HCT116 (cell line): ENCODE results near the gene SLC35A4. TPM values are rescaled to one million over a fixed set of nuclear protein-coding genes. Genes with fewer than 3 reads are reported as not detected.
A peak's percentile ranks its signal among the peaks of the same experiment; 100 is the strongest.

Experiments
- ATAC-seq: fragments of 200-7000 bp; cut with Tn5 transposase; 2 replicates; pipeline ENCODE4 v1.9.1; 2020; ENCODE audit warnings: mild to moderate bottlenecking, moderate library complexity
- BruUV-seq: library from RNA; stranded (reverse); fragments of 400-500 nt; replicated peaks from 2 replicates; lab custom pipeline; 2021; lab: Mats Ljungman, UMichigan
- CTCF ChIA-PET: fragments of 300-600 bp; sonication (Branson Sonifier 250); formaldehyde crosslinking; loops from one replicate; lab custom pipeline; 2021; ENCODE audit warnings: antibody characterized with exemption; lab: Charles Lee
- POLR2A ChIA-PET: fragments of 300-600, 350-600 bp; sonication (Branson Sonifier 250); formaldehyde crosslinking; loops from one replicate; lab custom pipeline; 2021; ENCODE audit warnings: antibody characterized with exemption; lab: Charles Lee
- RAD21 ChIA-PET, 2 experiments: fragments of 300-600 bp; sonication (Branson Sonifier 250); formaldehyde crosslinking; loops; one replicate each; lab custom pipeline; 2023; ENCODE audit warnings: low total read pairs in 2 of 2; ENCODE audit not compliant: uncharacterized antibody in 2 of 2, unreplicated experiment in 2 of 2, low non-redundant PET in 1 of 2; lab: Charles Lee
- DNase-seq: peaks from one replicate; pipeline ENCODE4 v3.0.0-alpha.2; 2010; ENCODE audit warnings: low read depth, low spot score
- H2AFZ ChIP-seq: fragments of 200-600 bp; shearing (Covaris generic), sonication (generic); 2 replicates; pipeline ENCODE4 v1.6.1; 2017; ENCODE audit warnings: low read depth, mixed run types, mixed read lengths, antibody characterized with exemption, low read length; ENCODE audit not compliant: poor library complexity, severe bottlenecking
- H3K27ac ChIP-seq: 2 replicates; pipeline ENCODE4 v1.5.1; 2012; ENCODE audit warnings: low read depth, low read length
- H3K27me3 ChIP-seq: fragments of 200-600 bp; sonication (generic); 2 replicates; pipeline ENCODE4 v1.6.1; 2016; ENCODE audit warnings: mixed run types, low read length, mixed read lengths; ENCODE audit not compliant: insufficient read depth
- H3K36me3 ChIP-seq, 2 experiments: fragments of 200-500 bp in 1 of 2; fragments of 200-600 bp in 1 of 2; sonication (Bioruptor generic) in 1 of 2; sonication (generic) in 1 of 2; 2 replicates each; pipeline versions ENCODE4 v1.5.1 to v1.6.1; 2014 to 2016; ENCODE audit warnings: low read length in 2 of 2, inconsistent platforms in 1 of 2, mixed read lengths in 1 of 2, mixed run types in 1 of 2; ENCODE audit not compliant: insufficient read depth in 2 of 2, control insufficient read depth in 1 of 2
- H3K4me1 ChIP-seq, 2 experiments: fragments of 200-600 bp in 1 of 2; sonication (generic) in 1 of 2; 2 replicates each; pipeline versions ENCODE4 v1.5.1 to v1.6.1; 2012 to 2017; ENCODE audit warnings: low read length in 2 of 2, inconsistent platforms in 1 of 2, mild to moderate bottlenecking in 1 of 2, mixed read lengths in 1 of 2, mixed run types in 1 of 2, moderate library complexity in 1 of 2; ENCODE audit not compliant: insufficient read depth in 2 of 2, control insufficient read depth in 1 of 2
- H3K4me2 ChIP-seq: fragments of 200-600 bp; sonication (generic); 2 replicates; pipeline ENCODE4 v1.6.1; 2017; ENCODE audit warnings: mixed run types, low read length, mixed read lengths
- H3K4me3 ChIP-seq, 2 experiments: fragments of 200-600 bp in 1 of 2; sonication (generic) in 1 of 2; replicated peaks in 1 of 2; 2 replicates each; pipeline ENCODE4 v1.5.1; 2011 to 2016; ENCODE audit warnings: low read length in 2 of 2, control low read depth in 1 of 2, low read depth in 1 of 2, mild to moderate bottlenecking in 1 of 2, mixed read lengths in 1 of 2, mixed run types in 1 of 2
- H3K79me2 ChIP-seq: fragments of 200-600 bp; sonication (generic); 2 replicates; pipeline ENCODE4 v1.6.1; 2017; ENCODE audit warnings: mild to moderate bottlenecking, mixed run types, low read length, moderate library complexity, mixed read lengths; ENCODE audit not compliant: insufficient read depth
- H3K9ac ChIP-seq: fragments of 200-600 bp; sonication (generic); 2 replicates; pipeline ENCODE4 v1.6.1; 2016; ENCODE audit warnings: low read length, mixed read lengths
- H3K9me2 ChIP-seq: fragments of 200-600 bp; sonication (generic), shearing (Covaris generic); 2 replicates; pipeline ENCODE4 v1.6.1; 2017; ENCODE audit warnings: mixed run types, mild to moderate bottlenecking, moderate library complexity; ENCODE audit not compliant: insufficient read depth
- H3K9me3 ChIP-seq, 2 experiments: fragments of 200-500 bp in 1 of 2; fragments of 200-600 bp in 1 of 2; sonication (Bioruptor generic) in 1 of 2; sonication (generic) in 1 of 2; 2 replicates each; pipeline ENCODE4 v1.6.1; 2014 to 2017; ENCODE audit warnings: low read length in 2 of 2, mixed read lengths in 2 of 2, inconsistent platforms in 1 of 2, low read depth in 1 of 2, mild to moderate bottlenecking in 1 of 2, mixed run types in 1 of 2, moderate library complexity in 1 of 2; ENCODE audit not compliant: control insufficient read depth in 1 of 2, insufficient read depth in 1 of 2
- H4K20me1 ChIP-seq: fragments of 200-600 bp; sonication (generic), shearing (Covaris generic); 2 replicates; pipeline ENCODE4 v1.6.1; 2017; ENCODE audit warnings: mixed run types, mild to moderate bottlenecking, moderate library complexity; ENCODE audit not compliant: insufficient read depth
- EGR1 ChIP-seq: IDR thresholded peaks from 2 replicates; pipeline ENCODE4 v1.6.1; 2012; ENCODE audit warnings: low read depth
- POLR2AphosphoS5 ChIP-seq: IDR thresholded peaks from 2 replicates; pipeline ENCODE4 v1.6.1; 2011; ENCODE audit warnings: mild to moderate bottlenecking, low read depth, low read length, moderate library complexity
- SIN3A ChIP-seq: IDR thresholded peaks from 2 replicates; pipeline ENCODE4 v1.6.1; 2012; ENCODE audit warnings: low read depth
- intact Hi-C: fragments of 100-400 bp; cut with micrococcal nuclease; formaldehyde crosslinking; loops from 2 replicates; pipeline ENCODE4 v1.10.0; 2022
- total RNA-seq: library from RNA; stranded (reverse); gene quantifications from one replicate; pipeline ENCODE4 v1.2.1, GENCODE V29; 2021; ENCODE audit not compliant: unreplicated experiment
- TF ChIP-seq, protein P1 (sequence below), 3 experiments: fragments of 200-600 bp in 1 of 3; sonication (generic) in 1 of 3; IDR thresholded peaks in 2 of 3; conservative IDR thresholded peaks in 1 of 3; 2 replicates each; pipeline ENCODE4 v1.5.1; 2012 to 2017; ENCODE audit warnings: low read depth in 2 of 3, low read length in 2 of 3, antibody characterized with exemption in 1 of 3, borderline replicate concordance in 1 of 3, control low read depth in 1 of 3, mild to moderate bottlenecking in 1 of 3, mixed read lengths in 1 of 3, mixed run types in 1 of 3, moderate library complexity in 1 of 3; ENCODE audit not compliant: insufficient read depth in 1 of 3
- TF ChIP-seq, protein P2 (sequence below): IDR thresholded peaks from 2 replicates; pipeline ENCODE4 v1.6.1; 2012; ENCODE audit warnings: low read depth

Gene SLC35A4
- total RNA-seq, 1 experiment from 2014 or later = 37.5 TPM

DNA sequence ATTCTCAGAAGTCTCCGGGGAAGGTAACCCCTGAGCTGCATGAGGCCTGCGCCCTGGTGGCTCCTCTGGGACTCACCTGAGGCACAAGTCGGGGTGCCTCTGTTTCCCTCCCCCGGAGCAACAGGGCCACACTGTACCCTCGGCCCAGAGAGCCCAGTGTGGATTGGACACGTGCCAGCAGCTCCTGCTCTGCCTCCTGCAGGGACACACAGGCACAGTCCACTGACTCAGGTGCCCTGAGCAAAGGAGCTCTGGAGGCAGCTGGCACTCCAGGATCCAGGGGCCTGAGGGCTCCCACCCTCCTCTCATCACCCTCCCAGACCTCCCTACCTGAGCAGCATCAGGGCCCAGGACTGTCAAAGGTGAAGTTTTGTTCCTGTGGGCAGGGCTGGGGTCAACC, 29.5 kb downstream of the SLC35A4 start:
- BruUV-seq = no TSS peak
- Histone ChIP-seq H3K9ac (no peak overlapping the region), H3K4me1 (no peaks in the 10 kb centered on the region; a peak in 1 of 4 replicates), H3K9me3 (no peaks in the 10 kb centered on the region), H3K9me2 (no peaks in the 10 kb centered on the region), H3K27ac (no peak overlapping the region), H3K4me2 (no peak overlapping the region), H3K79me2 (no peaks in the 10 kb centered on the region), H4K20me1 (no peaks in the 10 kb centered on the region), H3K4me3 (no peak overlapping the region), H3K36me3 (no peaks in the 10 kb centered on the region), H3K27me3 (no peaks in the 10 kb centered on the region), H2AFZ (no peak overlapping the region)
- POLR2A ChIA-PET = no interaction called here
- CTCF ChIA-PET = no interaction called here
- no peak for TF ChIP-seq POLR2AphosphoS5
- no peak for TF ChIP-seq SIN3A
- TF ChIP-seq EGR1 = no peak
- TF ChIP-seq, protein P1, sequence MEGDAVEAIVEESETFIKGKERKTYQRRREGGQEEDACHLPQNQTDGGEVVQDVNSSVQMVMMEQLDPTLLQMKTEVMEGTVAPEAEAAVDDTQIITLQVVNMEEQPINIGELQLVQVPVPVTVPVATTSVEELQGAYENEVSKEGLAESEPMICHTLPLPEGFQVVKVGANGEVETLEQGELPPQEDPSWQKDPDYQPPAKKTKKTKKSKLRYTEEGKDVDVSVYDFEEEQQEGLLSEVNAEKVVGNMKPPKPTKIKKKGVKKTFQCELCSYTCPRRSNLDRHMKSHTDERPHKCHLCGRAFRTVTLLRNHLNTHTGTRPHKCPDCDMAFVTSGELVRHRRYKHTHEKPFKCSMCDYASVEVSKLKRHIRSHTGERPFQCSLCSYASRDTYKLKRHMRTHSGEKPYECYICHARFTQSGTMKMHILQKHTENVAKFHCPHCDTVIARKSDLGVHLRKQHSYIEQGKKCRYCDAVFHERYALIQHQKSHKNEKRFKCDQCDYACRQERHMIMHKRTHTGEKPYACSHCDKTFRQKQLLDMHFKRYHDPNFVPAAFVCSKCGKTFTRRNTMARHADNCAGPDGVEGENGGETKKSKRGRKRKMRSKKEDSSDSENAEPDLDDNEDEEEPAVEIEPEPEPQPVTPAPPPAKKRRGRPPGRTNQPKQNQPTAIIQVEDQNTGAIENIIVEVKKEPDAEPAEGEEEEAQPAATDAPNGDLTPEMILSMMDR (IDR thresholded peaks at IDR 0.05 in 2 of 3, conservative IDR thresholded peaks at IDR 0.05 in 1 of 3; ENCODE audit: borderline replicate concordance in 1 of 3, insufficient read depth in 1 of 3, low read depth in 2 of 3, low read length in 2 of 3) = no peak
- TF ChIP-seq, protein P2, sequence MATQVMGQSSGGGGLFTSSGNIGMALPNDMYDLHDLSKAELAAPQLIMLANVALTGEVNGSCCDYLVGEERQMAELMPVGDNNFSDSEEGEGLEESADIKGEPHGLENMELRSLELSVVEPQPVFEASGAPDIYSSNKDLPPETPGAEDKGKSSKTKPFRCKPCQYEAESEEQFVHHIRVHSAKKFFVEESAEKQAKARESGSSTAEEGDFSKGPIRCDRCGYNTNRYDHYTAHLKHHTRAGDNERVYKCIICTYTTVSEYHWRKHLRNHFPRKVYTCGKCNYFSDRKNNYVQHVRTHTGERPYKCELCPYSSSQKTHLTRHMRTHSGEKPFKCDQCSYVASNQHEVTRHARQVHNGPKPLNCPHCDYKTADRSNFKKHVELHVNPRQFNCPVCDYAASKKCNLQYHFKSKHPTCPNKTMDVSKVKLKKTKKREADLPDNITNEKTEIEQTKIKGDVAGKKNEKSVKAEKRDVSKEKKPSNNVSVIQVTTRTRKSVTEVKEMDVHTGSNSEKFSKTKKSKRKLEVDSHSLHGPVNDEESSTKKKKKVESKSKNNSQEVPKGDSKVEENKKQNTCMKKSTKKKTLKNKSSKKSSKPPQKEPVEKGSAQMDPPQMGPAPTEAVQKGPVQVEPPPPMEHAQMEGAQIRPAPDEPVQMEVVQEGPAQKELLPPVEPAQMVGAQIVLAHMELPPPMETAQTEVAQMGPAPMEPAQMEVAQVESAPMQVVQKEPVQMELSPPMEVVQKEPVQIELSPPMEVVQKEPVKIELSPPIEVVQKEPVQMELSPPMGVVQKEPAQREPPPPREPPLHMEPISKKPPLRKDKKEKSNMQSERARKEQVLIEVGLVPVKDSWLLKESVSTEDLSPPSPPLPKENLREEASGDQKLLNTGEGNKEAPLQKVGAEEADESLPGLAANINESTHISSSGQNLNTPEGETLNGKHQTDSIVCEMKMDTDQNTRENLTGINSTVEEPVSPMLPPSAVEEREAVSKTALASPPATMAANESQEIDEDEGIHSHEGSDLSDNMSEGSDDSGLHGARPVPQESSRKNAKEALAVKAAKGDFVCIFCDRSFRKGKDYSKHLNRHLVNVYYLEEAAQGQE = no peak
- intact Hi-C loops = no loop called here
- RAD21 ChIA-PET = no interaction called here
- DNase-seq (no peak), ATAC-seq (peak; percentile 38; the same call in 1 of the 2 replicates)
